SK-N-SH treated with all-trans-retinoic acid at 6 μM for 48 hours (cell line): Measurements from ENCODE around the gene HOXA2.

Experiments
- ATAC-seq: fragments of 200-7000 bp; cut with Tn5 transposase; 3 replicates; pipeline ENCODE4 v1.9.1; 2020; ENCODE audit warnings: mild to moderate bottlenecking, moderate library complexity
- ARNTL ChIP-seq: fragments of 450-650 bp; formaldehyde crosslinking; IDR thresholded peaks from 2 replicates; pipeline ENCODE4 v1.5.0; 2020; ENCODE audit warnings: low read depth, mild to moderate bottlenecking, moderate library complexity, borderline replicate concordance
- BACH2 ChIP-seq: fragments of 250-450 bp; sonication (Bioruptor Pico); IDR thresholded peaks from 2 replicates; pipeline ENCODE4 v1.9.0; 2021; ENCODE audit warnings: mild to moderate bottlenecking, borderline replicate concordance
- CSRNP3 ChIP-seq: fragments of 250-450 bp; sonication (Bioruptor Pico); IDR thresholded peaks from 2 replicates; pipeline ENCODE4 v1.5.1; 2021; ENCODE audit warnings: mild to moderate bottlenecking, moderate library complexity
- ESRRG ChIP-seq: fragments of 250-450 bp; sonication (Bioruptor Pico); IDR thresholded peaks from 2 replicates; pipeline ENCODE4 v1.6.1; 2021; ENCODE audit warnings: mild to moderate bottlenecking
- GLIS3 ChIP-seq: fragments of 250-450 bp; sonication (Bioruptor Pico); IDR thresholded peaks from 2 replicates; pipeline ENCODE4 v1.5.0; 2020; ENCODE audit warnings: mild to moderate bottlenecking, moderate library complexity
- ISL1 ChIP-seq: fragments of 250-450 bp; sonication (Bioruptor Pico); IDR thresholded peaks from 2 replicates; pipeline ENCODE4 v2.1.2; 2022; ENCODE audit warnings: mild to moderate bottlenecking, moderate library complexity
- OSR1 ChIP-seq: fragments of 250-450 bp; sonication (Bioruptor Pico); IDR thresholded peaks from 2 replicates; pipeline ENCODE4 v1.8.0; 2022; ENCODE audit warnings: moderate library complexity, mild to moderate bottlenecking, inconsistent platforms
- PATZ1 ChIP-seq: fragments of 250-450 bp; sonication (Bioruptor Pico); IDR thresholded peaks from 2 replicates; pipeline ENCODE4 v1.8.0; 2020; ENCODE audit warnings: mild to moderate bottlenecking, moderate library complexity, borderline replicate concordance
- POU6F1 ChIP-seq: fragments of 250-450 bp; sonication (Bioruptor Pico); IDR thresholded peaks from 2 replicates; pipeline ENCODE4 v1.8.0; 2021; ENCODE audit warnings: low read depth, mild to moderate bottlenecking, moderate library complexity, borderline replicate concordance
- PPARA ChIP-seq: fragments of 250-450 bp; sonication (Bioruptor Pico); IDR thresholded peaks from 2 replicates; pipeline ENCODE4 v1.5.0; 2020; ENCODE audit warnings: mild to moderate bottlenecking, borderline replicate concordance
- RARB ChIP-seq: fragments of 250-450 bp; sonication (Bioruptor Pico); IDR thresholded peaks from 2 replicates; pipeline ENCODE4 v1.8.0; 2021; ENCODE audit warnings: mild to moderate bottlenecking, moderate library complexity
- SNAI2 ChIP-seq: fragments of 250-450 bp; sonication (Bioruptor Pico); IDR thresholded peaks from 2 replicates; pipeline ENCODE4 v1.5.0; 2020; ENCODE audit warnings: mild to moderate bottlenecking, moderate library complexity
- TOX ChIP-seq: fragments of 250-450 bp; sonication (Bioruptor Pico); IDR thresholded peaks from 2 replicates; pipeline ENCODE4 v1.8.0; 2021; ENCODE audit warnings: mild to moderate bottlenecking, moderate library complexity, borderline replicate concordance
- TSHZ2 ChIP-seq: fragments of 250-450 bp; sonication (Bioruptor Pico); IDR thresholded peaks from 2 replicates; pipeline ENCODE4 v1.5.0; 2020; ENCODE audit warnings: mild to moderate bottlenecking, moderate library complexity
- ZC3H10 ChIP-seq: fragments of 250-450 bp; sonication (Bioruptor Pico); IDR thresholded peaks from 2 replicates; pipeline ENCODE4 v1.5.1; 2021; ENCODE audit warnings: mild to moderate bottlenecking, moderate library complexity
- ZFP3 ChIP-seq: fragments of 250-450 bp; sonication (Bioruptor Pico); IDR thresholded peaks from 2 replicates; pipeline ENCODE4 v1.5.0; 2020; ENCODE audit warnings: mild to moderate bottlenecking, moderate library complexity
- ZFP30 ChIP-seq: fragments of 450-650 bp; formaldehyde crosslinking; IDR thresholded peaks from 2 replicates; pipeline ENCODE4 v1.5.0; 2022; ENCODE audit warnings: mild to moderate bottlenecking, moderate library complexity
- ZNF70 ChIP-seq: fragments of 450-650 bp; formaldehyde crosslinking; IDR thresholded peaks from 2 replicates; pipeline ENCODE4 v1.5.0; 2020; ENCODE audit warnings: mild to moderate bottlenecking, moderate library complexity
- TF ChIP-seq, protein P1 (sequence below): fragments of 250-450 bp; sonication (Bioruptor Pico); IDR thresholded peaks from 2 replicates; pipeline ENCODE4 v1.5.1; 2020; ENCODE audit warnings: low read depth, mild to moderate bottlenecking, moderate library complexity

HOXA2 gene

GRCh38 chr7:27113991-27114769 lies 11.7 kb upstream of the HOXA2 start:
- no peak for ATAC-seq
- TF ChIP-seq BACH2 (no peak), PPARA (no peak), ZNF70 (CRISPR knock-in tag) (no peak), TSHZ2 (CRISPR knock-in tag) (no peak), TOX (CRISPR knock-in tag) (no peak), RARB (CRISPR knock-in tag) (no peak), ESRRG (no peak), SNAI2 (no peak), GLIS3 (CRISPR knock-in tag) (no peak)
- TF ChIP-seq, protein P1, sequence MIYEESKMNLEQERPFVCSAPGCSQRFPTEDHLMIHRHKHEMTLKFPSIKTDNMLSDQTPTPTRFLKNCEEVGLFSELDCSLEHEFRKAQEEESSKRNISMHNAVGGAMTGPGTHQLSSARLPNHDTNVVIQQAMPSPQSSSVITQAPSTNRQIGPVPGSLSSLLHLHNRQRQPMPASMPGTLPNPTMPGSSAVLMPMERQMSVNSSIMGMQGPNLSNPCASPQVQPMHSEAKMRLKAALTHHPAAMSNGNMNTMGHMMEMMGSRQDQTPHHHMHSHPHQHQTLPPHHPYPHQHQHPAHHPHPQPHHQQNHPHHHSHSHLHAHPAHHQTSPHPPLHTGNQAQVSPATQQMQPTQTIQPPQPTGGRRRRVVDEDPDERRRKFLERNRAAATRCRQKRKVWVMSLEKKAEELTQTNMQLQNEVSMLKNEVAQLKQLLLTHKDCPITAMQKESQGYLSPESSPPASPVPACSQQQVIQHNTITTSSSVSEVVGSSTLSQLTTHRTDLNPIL = no peak

DNA sequence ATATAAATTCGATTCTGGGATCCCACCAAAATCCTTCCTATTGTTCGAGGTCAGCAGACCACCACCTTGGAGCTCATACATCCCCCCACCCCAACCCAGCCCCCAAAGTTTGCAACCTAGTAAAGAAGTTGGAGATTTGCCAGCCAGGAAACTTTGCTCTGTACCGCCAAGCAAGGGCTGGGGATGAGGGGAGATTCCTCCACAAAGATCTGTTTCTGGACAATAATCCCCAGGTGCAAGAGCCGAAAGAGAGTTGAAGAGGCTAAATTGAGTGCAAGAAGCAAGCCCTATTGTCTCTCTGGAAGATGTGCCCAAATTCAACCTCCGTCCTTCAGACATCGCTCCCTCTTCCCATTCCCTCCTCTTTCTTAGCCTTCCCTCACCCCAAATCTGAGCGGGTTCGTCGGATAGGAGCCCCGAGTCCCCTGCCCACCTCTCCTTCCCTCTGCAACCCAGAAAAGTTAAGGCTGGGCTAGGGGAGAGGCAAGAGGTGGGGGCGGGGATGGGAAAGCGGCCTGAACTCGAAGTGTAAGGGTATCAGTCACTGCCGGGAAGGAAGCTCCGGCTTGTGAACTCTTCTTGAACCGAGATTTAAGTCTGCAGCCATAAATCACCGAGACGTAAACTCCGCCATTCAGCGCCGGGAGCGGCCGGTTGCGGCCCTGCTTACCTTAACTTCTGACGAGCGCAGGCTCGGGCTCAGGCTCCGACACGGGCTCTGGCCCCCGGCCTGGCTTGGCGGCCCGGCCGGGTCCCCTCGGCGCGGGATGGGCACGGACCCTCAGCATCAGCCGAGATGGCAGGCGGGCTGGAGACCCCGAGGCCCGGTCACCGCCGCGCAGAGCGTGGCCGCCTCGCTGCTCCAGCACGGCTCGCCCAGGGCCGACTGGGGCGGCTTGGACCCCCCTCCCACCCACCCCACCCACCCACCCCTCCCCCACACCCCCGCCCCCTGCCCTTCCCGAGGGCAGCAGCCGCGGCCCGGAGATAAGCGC lies 10.8 kb upstream of the HOXA2 start:
- TF ChIP-seq ISL1 (no peak), ZFP30 (no peak), ZC3H10 (CRISPR knock-in tag) (no peak), SNAI2 (no peak)
- no peak for ATAC-seq

- TF ChIP-seq, protein P1 = no peak
- ATAC-seq = no peak
Observed at GRCh38 chr7:27112361-27112760, 9.9 kb upstream of the HOXA2 start.

- no peak for ATAC-seq
- TF ChIP-seq ZFP3 (CRISPR knock-in tag) = no peak
- no peak for TF ChIP-seq CSRNP3 (CRISPR knock-in tag)
- TF ChIP-seq PATZ1 (CRISPR knock-in tag) = no peak
- TF ChIP-seq POU6F1 (CRISPR knock-in tag) = no peak
- TF ChIP-seq OSR1 (CRISPR knock-in tag) = no peak
- TF ChIP-seq, protein P1 = no peak
- no peak for TF ChIP-seq TSHZ2 (CRISPR knock-in tag)
- TF ChIP-seq ISL1 = no peak
- TF ChIP-seq ESRRG = no peak
- no peak for TF ChIP-seq ZNF70 (CRISPR knock-in tag)
- TF ChIP-seq ARNTL (CRISPR knock-in tag) = no peak
Observed at GRCh38 chr7:27111751-27112277, 9.3 kb upstream of the HOXA2 start.
